Measurements from ENCODE around the gene TMEM63C. TPM values are rescaled to one million over a fixed set of nuclear protein-coding genes. Genes with fewer than 3 reads are reported as not detected.

The TMEM63C gene
- total RNA-seq, 2 experiments from 2014 or later: 0.79 to 6.6 TPM

- Histone ChIP-seq H4K20me1 (ENCODE audit: insufficient read depth, low read length) (no peaks in the 10 kb centered on the region), H3K9me2 (ENCODE audit: insufficient read depth, low read length) (no peaks in the 10 kb centered on the region), H3K4me1 (ENCODE audit: insufficient read depth, low read length, poor library complexity, severe bottlenecking) (peaks cover 4% of the 10 kb centered on the region), H3K79me2 (ENCODE audit: insufficient read depth, low read depth, low read length) (no peaks in the 10 kb centered on the region), H3K4me2 (ENCODE audit: low read length) (no peak overlapping the region), H3K4me3 (ENCODE audit: low read depth, low read length, poor library complexity, severe bottlenecking) (no peak overlapping the region), H3K36me3 (ENCODE audit: insufficient read depth, low read length) (no peaks in the 10 kb centered on the region), H2AFZ (ENCODE audit: low read length) (no peak overlapping the region), H3K9me3 (ENCODE audit: low read length) (no peaks in the 10 kb centered on the region), H3K27ac (ENCODE audit: low read depth, low read length, poor library complexity, severe bottlenecking) (no peak overlapping the region)
- CTCF ChIA-PET (ENCODE audit: unreplicated experiment): no interaction called here
- BruUV-seq (replicated peaks): no TSS peak
- no peak for DNase-seq (ENCODE audit: low spot score)
- intact Hi-C loops (cut with micrococcal nuclease; ENCODE audit: unreplicated experiment): no loop called here
- POLR2A ChIA-PET: no interaction called here
- TF ChIP-seq, protein P1, sequence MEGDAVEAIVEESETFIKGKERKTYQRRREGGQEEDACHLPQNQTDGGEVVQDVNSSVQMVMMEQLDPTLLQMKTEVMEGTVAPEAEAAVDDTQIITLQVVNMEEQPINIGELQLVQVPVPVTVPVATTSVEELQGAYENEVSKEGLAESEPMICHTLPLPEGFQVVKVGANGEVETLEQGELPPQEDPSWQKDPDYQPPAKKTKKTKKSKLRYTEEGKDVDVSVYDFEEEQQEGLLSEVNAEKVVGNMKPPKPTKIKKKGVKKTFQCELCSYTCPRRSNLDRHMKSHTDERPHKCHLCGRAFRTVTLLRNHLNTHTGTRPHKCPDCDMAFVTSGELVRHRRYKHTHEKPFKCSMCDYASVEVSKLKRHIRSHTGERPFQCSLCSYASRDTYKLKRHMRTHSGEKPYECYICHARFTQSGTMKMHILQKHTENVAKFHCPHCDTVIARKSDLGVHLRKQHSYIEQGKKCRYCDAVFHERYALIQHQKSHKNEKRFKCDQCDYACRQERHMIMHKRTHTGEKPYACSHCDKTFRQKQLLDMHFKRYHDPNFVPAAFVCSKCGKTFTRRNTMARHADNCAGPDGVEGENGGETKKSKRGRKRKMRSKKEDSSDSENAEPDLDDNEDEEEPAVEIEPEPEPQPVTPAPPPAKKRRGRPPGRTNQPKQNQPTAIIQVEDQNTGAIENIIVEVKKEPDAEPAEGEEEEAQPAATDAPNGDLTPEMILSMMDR (conservative IDR thresholded peaks at IDR 0.05; ENCODE audit: low read length): no peak
- no peak for TF ChIP-seq EZH2phosphoT487 (IDR thresholded peaks at IDR 0.05; ENCODE audit: borderline replicate concordance, low read depth, low read length)
Measured at GRCh38 chr14:77249286-77249685, 67.7 kb downstream of the TMEM63C start.

DNA sequence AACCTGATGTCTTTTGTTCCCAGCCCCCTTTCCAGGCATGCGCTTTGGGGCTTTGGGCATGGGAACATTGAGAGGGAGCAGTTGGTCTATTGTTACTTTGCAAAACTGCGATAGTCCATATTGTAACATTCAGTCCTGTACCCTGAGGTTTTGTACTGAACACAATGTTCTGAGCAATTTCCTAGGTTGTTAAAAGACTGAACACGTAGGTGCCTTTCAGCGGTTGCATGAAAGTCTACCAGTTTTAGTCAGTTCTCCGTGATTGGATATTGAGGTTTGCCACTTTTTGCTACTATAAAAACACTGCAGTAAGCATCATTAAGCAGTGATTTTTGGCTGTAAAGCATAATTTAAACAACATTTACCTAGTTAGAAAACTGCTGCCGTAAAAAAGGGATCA is 69.3 kb downstream of the TMEM63C start:
- intact Hi-C loops (cut with micrococcal nuclease; ENCODE audit: unreplicated experiment): no loop called here
- no peaks in the 10 kb centered on the region for H3K4me1 ChIP-seq (ENCODE audit: insufficient read depth, low read length, poor library complexity, severe bottlenecking)
- H2AFZ ChIP-seq (ENCODE audit: low read length): no peak overlapping the region
- no peak overlapping the region for H3K4me3 ChIP-seq (ENCODE audit: low read depth, low read length, poor library complexity, severe bottlenecking)
- H3K4me2 ChIP-seq (ENCODE audit: low read length): no peak overlapping the region
- ChIA-PET POLR2A (no interaction called here), CTCF (ENCODE audit: unreplicated experiment) (no interaction called here)
- H3K27ac ChIP-seq (ENCODE audit: low read depth, low read length, poor library complexity, severe bottlenecking): no peak overlapping the region
- H4K20me1 ChIP-seq (ENCODE audit: insufficient read depth, low read length): no peaks in the 10 kb centered on the region
- H3K9me2 ChIP-seq (ENCODE audit: insufficient read depth, low read length): no peaks in the 10 kb centered on the region
- no peaks in the 10 kb centered on the region for H3K9me3 ChIP-seq (ENCODE audit: low read length)
- BruUV-seq (replicated peaks): no TSS peak
- no peak for TF ChIP-seq EZH2phosphoT487 (IDR thresholded peaks at IDR 0.05; ENCODE audit: borderline replicate concordance, low read depth, low read length)
- no peaks in the 10 kb centered on the region for H3K36me3 ChIP-seq (ENCODE audit: insufficient read depth, low read length)
- H3K79me2 ChIP-seq (ENCODE audit: insufficient read depth, low read depth, low read length): no peaks in the 10 kb centered on the region
- no peak for DNase-seq (ENCODE audit: low spot score)

GRCh38 chr14:77251870-77252269 is 70.3 kb downstream of the TMEM63C start:
- Histone ChIP-seq H3K27ac (ENCODE audit: low read depth, low read length, poor library complexity, severe bottlenecking) (no peak overlapping the region), H3K79me2 (ENCODE audit: insufficient read depth, low read depth, low read length) (no peaks in the 10 kb centered on the region), H3K36me3 (ENCODE audit: insufficient read depth, low read length) (no peaks in the 10 kb centered on the region), H4K20me1 (ENCODE audit: insufficient read depth, low read length) (no peaks in the 10 kb centered on the region), H3K9me3 (ENCODE audit: low read length) (no peaks in the 10 kb centered on the region), H2AFZ (ENCODE audit: low read length) (no peak overlapping the region), H3K4me1 (ENCODE audit: insufficient read depth, low read length, poor library complexity, severe bottlenecking) (no peaks in the 10 kb centered on the region), H3K9me2 (ENCODE audit: insufficient read depth, low read length) (no peaks in the 10 kb centered on the region), H3K4me2 (ENCODE audit: low read length) (no peak overlapping the region), H3K4me3 (ENCODE audit: low read depth, low read length, poor library complexity, severe bottlenecking) (no peak overlapping the region)
- ChIA-PET CTCF (ENCODE audit: unreplicated experiment) (no interaction called here), POLR2A (no interaction called here)
- intact Hi-C loops (cut with micrococcal nuclease; ENCODE audit: unreplicated experiment): no loop called here
- DNase-seq (ENCODE audit: low spot score): no peak
- no peak for TF ChIP-seq EZH2phosphoT487 (IDR thresholded peaks at IDR 0.05; ENCODE audit: borderline replicate concordance, low read depth, low read length)
- TF ChIP-seq, protein P1 (conservative IDR thresholded peaks at IDR 0.05; ENCODE audit: low read length): no peak
- no TSS peak for BruUV-seq (replicated peaks)

Data from OCI-LY7 (cell line).